NCI-H82 treated with DMSO at 0.1 percent for 48 hours (cell line): ENCODE data around the gene TSPAN1.
"Not testable (repeated sequence)": the region's sequence is repeated elsewhere in the genome, so short reads cannot be mapped to it uniquely, and the experiment has no call there.

Experiments used
- DNase-seq: peaks from one replicate; lab custom pipeline; 2025; ENCODE audit not compliant: unreplicated experiment; lab: John Stamatoyannopoulos, UW

The TSPAN1 gene

GRCh38 chr1:46215504-46215903, 40.6 kb downstream of the TSPAN1 start:
- DNase-seq, result no peak

GRCh38 chr1:46218443-46218842, 43.6 kb downstream of the TSPAN1 start:
- no peak for DNase-seq

GRCh38 chr1:46219551-46220520, 44.9 kb downstream of the TSPAN1 start:
- no peak for DNase-seq

- DNase-seq, result no peak
Measured at GRCh38 chr1:46220808-46221207, 45.9 kb downstream of the TSPAN1 start.

GRCh38 chr1:46221749-46222148, 46.9 kb downstream of the TSPAN1 start:
- no peak for DNase-seq

GRCh38 chr1:46223055-46223454, 48.2 kb downstream of the TSPAN1 start:
- DNase-seq, result not testable (repeated sequence)

GRCh38 chr1:46223472-46223943, 48.6 kb downstream of the TSPAN1 start:
- DNase-seq, result peak; percentile 64

- no peak for DNase-seq
Measured at GRCh38 chr1:46224966-46225365, 50.1 kb downstream of the TSPAN1 start.

GRCh38 chr1:46231231-46231630, 56.3 kb downstream of the TSPAN1 start:
- DNase-seq, result not testable (repeated sequence)
